GM12873 (cell line): ENCODE results near the gene HMGB2.

Experiments used
- CTCF ChIP-seq: IDR thresholded peaks from 2 replicates; pipeline ENCODE4 v1.5.1; 2012; ENCODE audit warnings: low read depth, mild to moderate bottlenecking, moderate library complexity, low read length, control low read depth; ENCODE audit not compliant: insufficient read depth; ENCODE audit errors: missing control alignments

HMGB2 gene

GRCh38 chr4:173287486-173287885, 46.7 kb downstream of the HMGB2 start:
- TF ChIP-seq CTCF = no peak

- TF ChIP-seq CTCF = no peak
Measured at GRCh38 chr4:173284463-173284862, 49.7 kb downstream of the HMGB2 start.

- no peak for TF ChIP-seq CTCF
Measured at GRCh38 chr4:173282626-173283025, 51.5 kb downstream of the HMGB2 start.

- no peak for TF ChIP-seq CTCF
Measured at GRCh38 chr4:173282256-173282562, 51.9 kb downstream of the HMGB2 start.

- TF ChIP-seq CTCF = no peak
Measured at GRCh38 chr4:173281406-173282255, 52.5 kb downstream of the HMGB2 start.
